HG03469 (cell line): ENCODE results near the gene ADK.
"Not testable (repeated sequence)": the region's sequence is repeated elsewhere in the genome, so short reads cannot be mapped to it uniquely, and the experiment has no call there.

ENCODE experiments used
- ATAC-seq: cut with Tn5 transposase; IDR thresholded peaks from one replicate; pipeline ENCODE4 v1.9.1; 2021; ENCODE audit warnings: mild to moderate bottlenecking, moderate library complexity, moderate number of reproducible peaks; ENCODE audit not compliant: unreplicated experiment

The ADK gene

DNA sequence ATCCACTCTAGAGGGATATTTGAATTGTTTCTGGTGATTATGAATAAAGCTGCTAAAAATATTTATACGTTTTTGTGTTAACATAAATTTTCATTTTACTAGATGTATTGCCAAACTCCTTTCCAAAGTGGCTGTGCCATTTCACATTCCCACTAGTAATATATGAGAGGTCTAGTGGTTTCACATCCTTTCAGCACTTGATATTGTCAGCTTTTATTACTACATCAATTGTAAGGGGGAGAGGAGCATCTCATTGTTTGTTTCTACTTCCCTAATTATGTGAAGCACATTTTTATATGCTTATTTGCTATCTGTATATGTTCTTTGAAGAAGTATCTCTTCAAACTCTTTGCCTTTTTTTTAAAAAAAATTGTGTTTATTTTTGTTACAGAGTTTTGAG lies 184.5 kb downstream of the ADK start:
- ATAC-seq = no peak

DNA sequence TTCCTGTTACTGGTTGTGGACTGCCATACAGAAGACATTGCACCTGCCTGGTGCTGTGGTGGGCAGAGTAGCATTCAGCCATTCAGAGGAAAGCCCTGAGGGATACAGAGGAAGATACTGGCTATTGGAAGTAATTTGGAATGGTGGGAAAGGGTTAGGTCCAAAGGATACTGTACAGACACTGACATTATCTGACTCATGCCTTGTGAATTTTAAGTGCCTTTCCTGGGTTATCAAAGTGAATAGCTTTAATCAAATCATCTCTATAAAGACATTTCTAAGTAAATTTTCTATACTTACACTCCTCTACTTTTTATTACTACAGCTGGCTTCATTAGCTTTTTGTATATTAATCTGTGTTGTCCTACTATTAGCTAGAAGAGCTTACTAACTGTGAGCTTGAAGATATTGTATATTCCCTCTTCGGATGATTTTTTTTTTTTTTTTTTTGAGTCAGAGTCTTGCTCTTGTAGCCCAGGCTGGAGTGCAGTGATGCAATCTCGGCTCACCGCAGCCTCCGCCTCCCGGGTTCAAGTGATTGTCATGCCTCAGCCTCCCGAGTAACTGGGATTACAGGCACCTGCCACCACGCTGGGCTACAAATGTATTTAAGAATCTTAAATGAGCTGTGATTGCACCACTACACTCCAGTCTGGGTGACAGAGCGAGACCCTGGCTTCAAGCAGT lies 186.5 kb downstream of the ADK start:
- no peak for ATAC-seq

DNA sequence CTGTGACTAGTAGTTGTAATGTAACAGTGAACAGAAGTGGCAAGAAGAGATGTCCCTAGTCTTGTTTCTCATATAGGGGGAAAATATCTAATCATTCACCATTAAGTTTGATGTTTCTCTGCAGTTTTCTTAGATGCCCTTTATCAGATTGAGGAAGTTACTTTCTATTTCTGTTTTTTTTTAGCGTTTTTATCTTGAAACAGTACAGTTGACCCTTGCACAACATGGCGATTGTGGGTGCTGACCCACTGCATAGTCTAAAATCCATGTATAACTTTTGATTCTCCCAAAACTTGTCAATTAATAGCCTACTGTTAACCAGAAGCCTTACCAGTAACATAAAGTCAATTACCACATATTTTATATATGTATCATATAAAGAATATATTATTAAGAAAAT lies 192.0 kb downstream of the ADK start:
- no peak for ATAC-seq

DNA sequence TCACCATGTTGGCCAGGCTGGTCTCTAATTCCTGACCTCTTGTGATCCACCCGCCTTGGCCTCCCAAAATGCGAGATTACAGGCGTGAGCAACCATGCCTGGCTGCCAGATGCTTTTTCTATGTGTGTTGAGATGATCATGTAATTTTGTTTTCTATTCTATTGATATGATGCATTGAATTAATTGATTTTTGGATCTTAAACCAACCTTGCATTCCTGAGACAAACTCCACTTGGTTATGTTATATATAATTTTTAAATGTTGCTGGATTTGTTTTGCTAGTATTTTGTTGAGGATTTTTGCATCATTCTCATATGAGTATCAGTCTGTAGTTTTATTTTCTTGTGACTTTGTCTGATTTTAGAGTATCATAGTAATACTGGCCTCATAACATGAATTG lies 192.8 kb downstream of the ADK start:
- ATAC-seq = no peak

DNA sequence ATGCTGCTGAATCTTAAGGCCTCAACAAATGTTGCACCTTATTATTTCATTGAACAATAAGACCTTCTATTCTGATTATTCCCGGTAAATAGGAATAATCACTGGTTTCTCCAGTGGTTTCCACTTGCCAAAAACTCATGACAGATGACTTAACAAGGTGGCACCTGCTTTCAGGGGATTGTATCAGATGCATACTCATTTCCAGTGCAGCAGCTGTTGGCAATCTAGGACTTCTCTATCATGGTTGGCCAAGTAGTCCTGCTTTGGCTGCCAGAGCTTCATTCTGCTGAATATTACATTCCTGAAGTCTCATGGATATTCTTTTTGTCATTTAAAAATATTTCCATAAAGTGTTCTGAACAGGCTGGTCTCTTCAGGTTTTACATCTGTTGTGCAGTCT lies 193.3 kb downstream of the ADK start:
- no peak for ATAC-seq

DNA sequence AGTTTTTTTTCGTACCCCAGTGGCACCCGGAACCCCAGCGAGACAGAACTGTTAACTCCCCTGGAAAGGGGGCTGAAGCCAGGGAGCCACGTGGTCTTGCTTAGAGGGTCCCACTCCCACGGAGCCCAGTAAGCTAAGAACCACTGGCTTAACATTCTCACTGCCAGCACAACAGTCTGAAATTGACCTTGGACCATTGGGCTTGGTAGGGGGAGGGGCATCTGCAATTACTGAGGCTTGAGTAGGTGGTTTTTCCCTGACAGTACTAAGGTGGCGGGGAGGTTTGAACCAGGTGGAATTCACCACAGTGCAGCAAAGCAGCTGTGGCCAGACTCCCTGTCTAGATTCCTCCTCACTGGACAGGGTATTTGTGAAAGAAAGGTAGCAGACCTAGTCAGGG lies 196.5 kb downstream of the ADK start:
- ATAC-seq = no peak

DNA sequence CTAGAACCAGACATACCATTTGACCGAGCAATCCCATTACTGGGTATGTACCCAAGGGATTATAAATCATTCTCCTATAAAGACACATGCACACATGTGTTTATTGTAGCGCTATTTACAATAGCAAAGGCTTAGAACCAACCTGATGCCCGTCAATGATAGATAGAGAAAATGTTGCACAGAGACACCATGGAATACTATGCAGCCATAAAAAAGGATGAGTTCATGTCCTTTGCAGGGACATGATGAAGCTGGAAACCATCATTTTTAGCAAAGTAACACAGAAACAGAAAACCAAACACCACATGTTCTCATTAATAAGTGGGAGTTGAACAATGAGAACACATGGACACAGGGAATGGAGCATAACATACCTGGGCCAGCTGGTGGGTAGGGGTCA lies 202.0 kb downstream of the ADK start:
- ATAC-seq = not testable (repeated sequence)

DNA sequence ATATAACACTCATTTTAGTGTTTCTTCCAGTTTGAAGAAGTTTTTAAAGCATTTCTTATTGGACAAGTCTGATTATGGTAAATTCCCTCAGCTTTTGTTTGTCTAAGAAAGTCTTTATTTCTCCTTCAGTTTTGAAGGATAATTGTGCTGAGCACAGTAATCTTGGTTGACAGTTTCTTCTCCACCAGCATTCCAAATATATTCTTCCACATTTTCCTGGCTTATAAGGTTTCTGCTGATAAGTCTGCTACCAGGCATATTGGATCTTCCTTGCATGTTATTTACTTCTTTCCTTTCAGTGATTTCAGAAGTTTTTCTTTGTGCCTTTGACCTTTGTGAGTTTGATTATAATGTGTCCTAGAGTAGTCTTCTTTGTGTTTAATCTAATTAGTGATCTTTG lies 210.7 kb downstream of the ADK start:
- no peak for ATAC-seq

DNA sequence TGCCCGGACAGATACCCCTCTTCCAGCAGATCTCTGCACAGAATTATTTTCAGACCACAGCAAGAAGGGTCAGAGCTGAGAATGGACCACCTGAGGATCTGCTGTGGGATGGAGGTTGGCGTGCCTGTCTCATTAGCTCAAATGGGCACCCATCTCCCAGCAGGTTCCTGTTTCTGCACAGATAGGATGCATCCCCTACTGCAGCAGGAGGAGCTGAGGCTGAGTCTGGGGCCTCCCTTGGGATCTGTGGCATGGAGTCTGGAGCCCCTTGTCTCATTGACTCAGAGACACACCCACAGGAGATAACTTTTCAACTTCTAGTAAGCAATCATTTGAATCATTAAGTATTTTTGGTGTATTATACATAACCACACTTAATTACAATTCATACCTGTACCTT lies 212.7 kb downstream of the ADK start:
- ATAC-seq = no peak

DNA sequence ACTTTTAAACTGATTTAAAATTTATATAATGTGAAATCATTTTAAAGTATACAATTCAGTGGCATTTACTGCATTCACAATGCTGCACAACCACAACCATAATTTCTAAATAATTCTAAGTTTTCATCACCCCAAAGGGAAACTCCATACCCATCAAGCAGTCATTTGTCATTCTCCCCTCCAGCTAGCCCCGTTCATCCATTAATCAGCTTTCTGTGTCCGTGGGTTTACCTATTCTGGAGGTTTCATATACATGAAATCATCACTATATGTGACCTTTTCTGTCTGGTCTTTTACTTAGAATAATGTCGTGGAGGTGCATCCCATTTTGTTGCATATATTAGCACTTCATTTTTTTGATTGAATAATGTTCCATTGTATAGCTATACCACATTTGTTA lies 214.1 kb downstream of the ADK start:
- ATAC-seq = no peak

DNA sequence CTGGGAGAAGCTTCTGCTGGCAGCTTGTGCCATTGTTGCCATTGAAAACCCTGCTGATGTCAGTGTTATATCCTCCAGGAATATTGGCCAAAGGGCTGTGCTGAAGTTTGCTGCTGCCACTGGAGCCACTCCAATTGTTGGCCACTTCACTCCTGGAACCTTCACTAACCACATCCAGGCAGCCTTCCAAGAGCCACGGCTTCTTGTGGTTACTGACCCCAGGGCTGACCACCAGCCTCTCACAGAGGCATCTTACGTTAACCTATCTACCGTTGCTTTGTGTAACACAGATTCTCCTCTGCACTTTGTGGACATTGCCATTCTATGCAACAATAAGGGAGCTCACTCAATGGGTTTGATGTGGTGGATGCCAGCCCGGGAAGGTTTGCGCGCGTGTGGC lies 220.7 kb downstream of the ADK start:
- no peak for ATAC-seq

DNA sequence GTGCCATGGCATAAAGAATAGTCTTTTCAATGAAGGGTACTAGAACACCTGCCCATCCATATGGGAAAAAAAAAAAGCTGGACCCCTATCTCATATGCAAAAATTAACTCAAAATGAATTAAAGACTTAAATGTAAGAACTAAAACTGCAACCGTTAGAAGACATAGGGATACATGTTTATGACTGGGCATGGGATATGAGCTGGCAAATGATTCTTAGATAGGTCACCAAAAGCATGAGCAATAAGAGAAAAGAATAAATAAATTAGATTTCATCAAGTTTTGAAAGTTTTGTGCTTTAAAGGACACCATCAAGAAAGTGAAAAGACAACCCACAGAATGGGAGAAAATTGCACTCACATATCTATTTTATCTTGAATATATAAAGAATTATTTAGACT lies 222.0 kb downstream of the ADK start:
- no peak for ATAC-seq

DNA sequence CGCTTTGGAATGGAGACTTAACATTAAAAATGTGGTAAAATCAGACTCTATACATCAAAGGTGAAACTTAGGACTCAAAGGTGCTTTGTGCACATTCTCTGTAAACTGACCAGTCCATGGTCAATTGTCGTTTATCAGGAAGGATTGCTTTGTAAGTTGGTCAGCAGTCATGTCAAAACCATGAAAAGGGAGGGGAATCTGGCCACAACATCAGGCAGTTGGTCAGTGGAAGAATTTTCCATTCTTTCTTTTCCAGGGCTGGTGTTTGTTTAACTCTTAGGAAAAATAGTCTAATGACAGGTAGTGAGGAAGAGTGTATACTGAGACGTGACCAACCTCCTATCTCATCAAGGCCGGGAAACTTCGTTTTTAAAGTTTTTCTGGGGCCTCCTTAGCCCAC lies 226.5 kb downstream of the ADK start:
- ATAC-seq = no peak

DNA sequence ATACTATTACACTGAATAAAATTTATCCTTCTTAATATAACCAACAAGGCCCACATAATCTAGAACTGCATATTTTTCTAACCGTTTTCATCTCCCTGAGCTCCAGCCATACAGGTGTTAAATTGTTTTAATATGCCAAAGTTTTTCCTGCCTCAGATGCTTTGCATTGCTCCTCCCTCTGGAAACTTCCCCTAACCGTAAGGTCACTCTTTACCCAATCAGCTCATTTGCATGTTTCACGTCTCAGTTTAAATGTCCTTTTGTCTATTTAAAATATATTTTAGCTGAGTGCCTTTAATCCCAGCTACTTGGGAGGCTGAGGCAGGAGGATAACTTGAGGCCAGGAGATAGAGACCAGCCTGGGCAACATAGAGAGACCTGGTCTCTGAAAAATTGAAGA lies 228.5 kb downstream of the ADK start:
- no peak for ATAC-seq

DNA sequence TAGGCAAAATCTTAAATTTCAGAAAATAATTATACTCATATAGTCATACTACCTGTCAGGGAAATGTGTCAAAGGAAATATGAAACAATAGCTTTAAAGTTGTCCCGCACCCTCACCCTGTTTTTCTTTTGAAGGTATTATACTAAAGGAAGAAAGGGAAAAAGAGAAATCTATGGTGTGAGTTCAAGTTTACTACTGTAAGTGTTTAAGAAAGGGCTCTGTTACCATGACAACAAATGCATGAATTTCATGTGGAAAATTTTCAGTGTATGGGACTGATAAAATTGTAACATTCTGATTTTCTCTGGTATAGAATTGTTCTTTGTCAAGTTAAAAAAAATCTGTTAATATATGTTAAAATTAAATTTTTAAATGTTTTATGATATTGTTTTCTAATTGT lies 229.8 kb downstream of the ADK start:
- ATAC-seq = no peak

DNA sequence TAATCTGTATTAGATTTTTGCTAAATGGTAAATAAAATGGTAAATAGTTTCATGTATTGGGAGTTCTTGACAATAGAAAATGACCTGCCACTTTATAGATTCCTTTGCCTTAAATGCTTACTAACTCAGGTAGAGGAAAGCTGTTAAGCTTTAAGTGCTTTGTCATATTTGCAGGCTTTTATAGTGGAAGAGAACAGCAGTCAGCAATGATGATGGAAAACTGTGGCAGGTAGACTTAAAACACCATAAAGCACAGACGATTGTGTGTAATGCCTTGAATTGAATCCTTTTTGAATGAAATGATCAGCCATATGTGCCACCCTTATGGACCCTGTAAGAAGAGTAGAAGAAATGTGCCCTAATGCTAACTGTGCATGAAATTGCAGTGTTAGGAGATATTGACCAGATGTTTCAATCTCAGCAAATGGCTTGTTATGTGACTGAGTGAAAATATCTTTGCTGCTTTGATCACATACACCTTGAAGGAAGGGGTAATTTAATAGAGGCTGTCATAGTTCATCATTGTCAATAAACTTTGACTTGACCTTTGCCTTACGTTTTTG lies 230.4 kb downstream of the ADK start:
- no peak for ATAC-seq

DNA sequence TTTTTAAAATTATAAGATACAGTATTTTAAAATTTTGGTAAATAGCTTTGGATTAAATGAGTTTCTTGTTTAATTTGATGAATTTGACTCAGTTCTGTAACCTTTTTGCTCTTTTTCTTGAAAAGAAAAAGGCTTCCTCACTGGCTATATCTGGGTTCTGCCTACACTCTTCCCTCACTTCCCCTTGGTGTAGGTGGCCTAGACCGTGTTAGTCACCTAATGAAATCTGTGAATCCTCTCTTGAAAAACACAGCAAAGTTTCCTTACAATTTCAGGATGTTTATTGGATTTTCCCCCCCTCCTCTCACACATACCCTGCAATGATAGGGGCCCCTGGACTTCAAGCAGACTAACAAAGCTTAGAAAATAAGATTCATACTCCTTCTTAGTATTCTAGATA lies 231.6 kb downstream of the ADK start:
- no peak for ATAC-seq

DNA sequence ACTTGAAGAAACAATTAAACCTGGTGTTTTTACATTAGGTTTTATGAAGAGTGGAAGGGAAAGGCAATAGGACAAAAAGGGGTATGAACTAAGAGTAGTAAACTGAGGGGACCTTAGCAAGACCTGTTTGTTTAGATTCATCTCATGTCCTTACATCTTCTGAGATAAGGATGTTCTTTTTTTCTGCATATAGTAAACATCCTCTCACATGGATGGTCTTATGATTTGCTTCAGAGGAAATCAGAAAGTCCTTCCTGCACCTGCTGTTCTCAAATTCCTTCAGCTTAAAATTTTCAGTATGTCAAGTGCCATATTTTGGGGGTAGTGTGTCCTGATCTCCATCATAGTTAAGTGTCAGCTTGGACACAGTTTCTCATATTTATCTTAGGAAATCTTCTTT lies 232.6 kb downstream of the ADK start:
- no peak for ATAC-seq

DNA sequence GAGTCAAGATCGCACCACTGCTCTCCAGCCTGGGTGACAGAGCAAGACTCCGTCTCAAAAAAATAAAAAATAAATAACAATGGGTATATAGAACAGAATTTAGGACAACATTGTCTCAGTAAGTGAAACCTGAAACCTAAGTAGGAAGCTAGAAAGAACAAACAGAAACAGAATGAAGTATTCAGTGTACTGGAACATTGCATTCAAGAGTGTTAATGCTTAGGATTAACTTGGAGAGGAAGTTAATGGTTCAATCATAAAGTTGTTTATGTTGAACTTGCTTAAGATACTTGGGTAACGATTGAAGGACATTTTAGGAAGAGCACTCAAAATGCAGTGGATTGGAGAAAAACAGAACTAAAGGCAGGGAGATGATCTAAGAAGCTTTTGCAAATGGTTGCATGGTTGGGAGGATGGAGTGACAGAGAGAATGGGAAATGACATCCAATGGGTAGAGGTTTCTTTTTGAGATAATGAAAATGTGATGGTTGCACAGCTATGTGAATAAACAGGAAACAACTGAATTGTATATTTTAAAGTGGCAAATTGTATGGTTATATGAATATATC lies 233.7 kb downstream of the ADK start:
- ATAC-seq = no peak

DNA sequence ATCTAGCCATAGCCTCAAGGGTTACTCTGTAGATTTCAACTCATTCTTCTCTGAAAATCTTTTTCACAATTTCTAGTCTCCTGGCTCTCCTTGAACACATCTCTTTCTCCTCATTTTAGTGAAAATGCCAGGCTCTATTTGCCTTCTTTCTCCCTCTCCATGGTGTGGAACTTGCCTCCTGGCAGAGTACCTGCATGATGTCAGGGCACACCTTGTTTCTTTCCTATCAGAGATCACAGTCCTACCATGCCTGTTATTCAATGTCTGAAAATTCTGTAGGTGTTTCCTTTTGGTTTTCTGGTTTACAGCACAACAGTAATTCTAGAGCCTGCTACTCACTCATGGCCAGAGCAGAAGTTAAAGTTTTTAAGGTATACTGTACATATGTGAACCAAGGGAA lies 237.8 kb downstream of the ADK start:
- no peak for ATAC-seq

DNA sequence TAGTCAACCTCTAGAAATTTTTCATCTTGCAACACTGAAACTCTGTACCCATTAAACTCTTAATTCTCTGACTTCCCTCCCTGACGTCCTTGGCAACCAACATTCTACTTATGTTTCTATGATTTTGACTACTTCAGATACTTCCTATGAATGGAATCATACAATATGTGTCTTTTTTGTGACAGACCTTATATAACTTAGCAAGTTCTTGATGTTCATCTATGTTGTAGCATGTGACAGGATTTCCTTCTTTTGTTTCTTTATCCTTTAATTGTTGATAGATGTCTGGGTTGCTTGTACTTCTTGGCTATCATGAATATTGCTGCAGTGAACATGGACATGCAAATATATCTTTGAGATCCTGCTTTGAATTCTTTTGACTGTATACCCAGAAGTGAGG lies 240.8 kb downstream of the ADK start:
- ATAC-seq = no peak

DNA sequence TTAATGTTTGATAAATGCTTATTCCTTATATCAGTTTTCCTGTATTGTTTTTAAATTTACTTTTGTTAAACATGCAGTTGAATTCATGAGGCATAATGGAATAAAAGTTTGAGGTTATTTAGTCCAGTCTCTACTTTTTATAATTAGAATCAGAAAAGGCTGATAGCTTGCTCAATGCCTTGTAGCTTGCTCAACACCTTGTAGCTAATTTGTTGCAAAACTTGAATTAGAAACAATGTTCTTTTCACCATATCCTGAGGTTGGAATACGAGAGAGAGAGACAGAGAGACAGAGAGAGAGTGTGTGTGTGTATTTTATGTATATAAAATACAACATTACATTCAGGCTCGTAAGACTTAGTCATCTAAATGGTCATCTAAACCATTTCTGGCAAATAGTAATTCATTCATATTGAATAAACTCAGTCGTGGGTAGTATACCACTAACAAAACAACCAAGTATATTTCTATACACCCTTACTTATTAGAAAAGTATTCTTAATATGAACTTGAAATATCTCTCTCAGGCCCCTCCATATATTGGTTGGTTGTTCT lies 243.5 kb downstream of the ADK start:
- no peak for ATAC-seq

DNA sequence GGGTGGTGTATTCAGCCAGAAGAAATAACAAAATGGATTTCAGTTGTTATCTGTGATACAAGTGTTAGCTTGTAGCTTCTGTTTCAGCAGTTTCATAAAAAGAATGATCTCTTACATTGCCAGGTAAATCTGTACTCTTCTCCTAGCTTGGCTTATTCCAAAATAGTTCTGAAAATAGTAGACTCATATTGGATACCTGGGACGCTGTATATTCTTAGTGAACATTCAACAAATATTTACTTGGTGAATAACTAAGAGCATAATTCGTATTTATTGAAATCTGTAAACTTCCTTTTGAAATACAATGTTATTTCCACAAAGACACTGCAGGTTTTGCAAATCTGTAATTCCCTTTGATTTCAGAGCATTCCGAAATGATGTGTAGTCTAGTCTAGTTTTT lies 249.2 kb downstream of the ADK start:
- ATAC-seq = no peak
